Stimulated activated CD8-positive, alpha-beta memory T cell treated with anti-CD3 and anti-CD28 coated beads, Interleukin-7, amount 100 ng/mL, for 24 hours (primary cell): ENCODE results near the gene CDC16.
A peak's percentile ranks its signal among the peaks of the same experiment; 100 is the strongest.
"Not testable (repeated sequence)": the region's sequence is repeated elsewhere in the genome, so short reads cannot be mapped to it uniquely, and the experiment has no call there.

Experiments
- DNase-seq: peaks from one replicate; pipeline ENCODE4 v3.0.0-alpha.2; 2020; ENCODE audit warnings: low read depth

Gene CDC16, protein sequence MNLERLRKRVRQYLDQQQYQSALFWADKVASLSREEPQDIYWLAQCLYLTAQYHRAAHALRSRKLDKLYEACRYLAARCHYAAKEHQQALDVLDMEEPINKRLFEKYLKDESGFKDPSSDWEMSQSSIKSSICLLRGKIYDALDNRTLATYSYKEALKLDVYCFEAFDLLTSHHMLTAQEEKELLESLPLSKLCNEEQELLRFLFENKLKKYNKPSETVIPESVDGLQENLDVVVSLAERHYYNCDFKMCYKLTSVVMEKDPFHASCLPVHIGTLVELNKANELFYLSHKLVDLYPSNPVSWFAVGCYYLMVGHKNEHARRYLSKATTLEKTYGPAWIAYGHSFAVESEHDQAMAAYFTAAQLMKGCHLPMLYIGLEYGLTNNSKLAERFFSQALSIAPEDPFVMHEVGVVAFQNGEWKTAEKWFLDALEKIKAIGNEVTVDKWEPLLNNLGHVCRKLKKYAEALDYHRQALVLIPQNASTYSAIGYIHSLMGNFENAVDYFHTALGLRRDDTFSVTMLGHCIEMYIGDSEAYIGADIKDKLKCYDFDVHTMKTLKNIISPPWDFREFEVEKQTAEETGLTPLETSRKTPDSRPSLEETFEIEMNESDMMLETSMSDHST

GRCh38 chr13:114234645-114235421 lies at the start of gene CDC16:
Gene CDC16, plus strand, starts transcription at chr13:114234897. Its CDS starts 188 bp downstream, at chr13:114235085.
- DNase-seq = peak; percentile 78

- no peak for DNase-seq
Observed at GRCh38 chr13:114185182-114185971, 49.3 kb upstream of the CDC16 start.

- DNase-seq = no peak
Observed at GRCh38 chr13:114194853-114195252, 39.8 kb upstream of the CDC16 start.

DNA sequence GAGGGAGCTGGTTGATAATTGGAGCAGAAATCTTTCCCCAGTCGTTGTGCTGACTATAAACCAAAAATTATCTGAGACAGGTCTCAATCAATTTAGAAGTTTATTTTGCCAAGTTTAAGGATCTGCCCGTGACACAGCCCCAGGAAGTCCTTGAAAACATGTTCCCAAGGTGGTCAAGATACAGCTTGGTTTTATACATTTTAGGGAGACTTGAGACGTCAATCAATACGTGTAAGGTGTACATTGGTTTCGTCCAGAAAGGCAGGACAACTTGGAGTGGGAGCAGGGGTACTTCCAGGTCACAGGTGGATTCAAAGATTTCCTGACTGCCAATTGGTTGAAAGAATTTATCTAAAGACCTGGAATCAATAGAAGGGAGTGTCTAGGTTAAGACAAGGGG lies 38.1 kb upstream of the CDC16 start:
- DNase-seq = no peak

GRCh38 chr13:114198556-114198955 lies 36.1 kb upstream of the CDC16 start:
- no peak for DNase-seq

DNA sequence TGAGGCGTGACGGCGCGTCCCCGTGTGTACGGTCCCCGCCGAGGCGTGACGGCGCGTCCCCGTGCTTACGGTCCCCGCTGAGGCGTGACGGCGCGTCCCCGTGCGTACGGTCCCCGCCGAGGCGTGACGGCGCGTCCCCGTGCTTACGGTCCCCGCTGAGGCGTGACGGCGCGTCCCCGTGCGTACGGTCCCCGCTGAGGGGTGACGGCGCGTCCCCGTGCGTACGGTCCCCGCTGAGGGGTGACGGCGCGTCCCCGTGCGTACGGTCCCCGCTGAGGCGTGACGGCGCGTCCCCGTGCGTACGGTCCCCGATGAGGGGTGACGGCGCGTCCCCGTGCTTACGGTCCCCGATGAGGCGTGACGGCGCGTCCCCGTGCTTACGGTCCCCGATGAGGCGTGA lies 35.2 kb upstream of the CDC16 start:
- DNase-seq = not testable (repeated sequence)

DNA sequence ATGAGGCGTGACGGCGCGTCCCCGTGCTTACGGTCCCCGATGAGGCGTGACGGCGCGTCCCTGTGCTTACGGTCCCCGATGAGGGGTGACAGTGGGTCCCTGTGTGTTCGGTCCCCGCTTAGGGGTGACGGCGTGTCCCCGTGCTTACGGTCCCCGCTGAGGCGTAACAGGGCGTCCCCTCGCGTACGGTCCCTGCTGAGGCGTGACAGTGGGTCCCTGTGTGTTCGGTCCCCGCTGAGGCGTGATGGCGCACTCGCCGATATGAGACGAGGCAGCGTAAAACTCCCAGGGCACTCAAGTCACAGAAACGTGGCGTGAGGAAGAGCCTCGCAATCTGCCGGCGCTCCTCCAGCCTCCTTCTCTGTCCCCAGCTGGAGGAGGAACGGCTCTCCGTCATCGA lies 34.7 kb upstream of the CDC16 start:
- DNase-seq = no peak

DNA sequence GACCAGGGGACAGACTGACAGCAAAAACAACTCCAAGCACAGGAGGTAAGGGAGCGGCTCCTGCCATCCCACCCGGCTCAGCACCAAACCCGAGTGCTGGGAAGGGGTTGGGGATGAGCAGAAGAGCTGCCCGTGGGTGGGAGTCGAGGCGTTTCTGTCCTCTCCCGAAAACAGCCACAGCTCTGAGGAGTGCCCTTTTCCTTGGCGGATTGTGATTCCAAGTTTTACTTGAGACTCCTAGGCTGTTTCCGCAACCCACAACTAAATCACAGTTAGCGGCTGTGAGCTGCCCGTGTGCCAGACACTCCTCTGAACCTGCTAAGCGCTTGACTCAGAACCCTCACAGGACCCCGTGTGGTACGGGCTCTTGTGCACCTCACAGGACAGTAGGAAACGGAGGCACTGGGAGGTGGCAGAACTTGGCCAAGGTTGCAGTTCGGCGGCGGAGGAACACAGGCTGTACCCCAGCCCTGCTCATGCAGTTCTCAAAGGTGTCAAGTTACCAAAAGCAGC lies 34.2 kb upstream of the CDC16 start:
- DNase-seq = no peak

DNA sequence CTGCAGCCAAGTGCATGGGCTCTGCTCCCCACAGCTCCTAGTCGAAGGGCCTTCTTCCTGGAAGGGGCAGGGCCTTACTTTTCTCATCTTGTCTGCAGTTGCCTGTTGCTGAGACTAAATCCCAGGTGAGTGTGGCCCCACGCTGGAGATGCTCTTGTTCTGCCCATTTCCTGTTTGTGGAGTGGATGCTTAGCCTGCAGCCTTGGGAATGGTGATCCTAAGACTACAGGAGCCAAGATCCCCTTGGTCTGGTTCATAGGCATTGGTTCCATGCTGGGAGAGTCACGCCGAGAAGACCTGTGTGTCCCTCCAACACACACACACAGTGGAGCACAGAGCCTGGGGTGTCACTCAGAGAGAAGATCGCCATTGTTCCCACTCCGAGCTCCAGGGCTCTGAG lies 32.1 kb upstream of the CDC16 start:
- DNase-seq = no peak

- no peak for DNase-seq
Observed at GRCh38 chr13:114203536-114203935, 31.2 kb upstream of the CDC16 start.

- no peak for DNase-seq
Observed at GRCh38 chr13:114204894-114205293, 29.8 kb upstream of the CDC16 start.

DNA sequence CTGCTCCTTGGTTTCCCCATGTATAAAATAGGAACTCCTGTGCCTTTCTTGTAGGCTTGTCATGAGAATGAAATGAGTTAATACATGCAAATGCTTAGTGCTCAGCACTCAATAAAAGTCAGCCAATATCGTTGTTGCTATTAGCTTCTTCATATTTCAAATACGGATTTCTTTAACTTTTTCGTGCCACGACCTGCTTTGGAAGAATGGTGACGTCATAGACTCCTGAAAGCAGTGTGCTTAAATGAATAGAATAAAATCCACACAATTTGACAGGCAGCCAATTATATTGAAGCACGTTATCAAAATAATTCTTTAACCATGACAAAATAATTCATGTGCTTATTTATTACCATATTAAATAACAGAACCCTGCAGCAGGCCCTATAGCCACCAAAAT lies 26.6 kb upstream of the CDC16 start:
- no peak for DNase-seq

DNA sequence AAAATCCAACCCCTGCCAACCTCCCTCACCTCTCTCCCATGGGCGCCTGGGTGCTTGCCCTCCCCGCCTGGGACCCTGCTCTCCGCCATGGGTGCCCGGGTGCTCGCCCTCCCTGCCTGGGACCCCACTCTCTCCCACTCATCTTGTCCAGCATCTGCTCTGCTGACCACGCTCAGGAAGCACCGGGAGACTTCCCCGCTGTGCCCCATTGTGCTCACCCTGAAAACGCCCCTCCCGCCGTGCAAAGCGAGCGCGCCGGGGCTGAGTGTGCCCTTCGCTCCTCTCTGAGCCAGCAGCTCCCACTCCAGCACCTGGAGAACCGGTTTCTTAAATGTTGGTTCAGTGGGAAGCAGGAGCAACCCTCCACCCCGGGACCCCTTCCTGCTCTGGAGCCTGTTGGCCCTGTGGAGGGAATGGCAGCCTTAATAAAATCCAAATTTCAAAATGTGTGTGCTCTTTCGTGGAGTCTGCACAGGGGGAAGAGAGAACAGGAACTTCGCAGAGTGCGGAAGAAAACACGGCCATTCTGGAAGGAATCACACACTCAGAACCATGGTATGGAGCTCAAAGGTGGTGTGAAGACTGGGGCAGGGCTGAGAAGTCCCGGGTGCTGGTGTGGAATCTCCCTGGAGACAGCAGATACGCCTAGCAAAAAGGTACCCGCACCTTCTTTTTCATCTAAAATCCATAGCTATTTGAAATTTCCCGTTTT lies 23.1 kb upstream of the CDC16 start:
- DNase-seq = no peak

DNA sequence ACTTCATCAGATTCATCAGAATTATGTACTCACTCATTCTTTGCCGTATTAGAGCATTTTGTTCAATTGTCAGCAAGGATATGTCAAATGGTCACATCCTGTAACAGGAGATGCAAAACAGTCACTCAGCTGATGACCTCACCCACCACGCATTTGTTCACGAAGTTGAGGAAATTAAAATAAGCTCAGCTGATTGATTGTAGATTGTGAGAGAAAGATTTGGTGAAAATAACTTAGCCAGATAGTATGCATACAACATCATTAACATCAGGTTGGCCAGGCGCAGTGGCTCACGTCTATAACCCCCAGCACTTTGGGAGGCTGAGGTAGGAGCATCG lies 22.6 kb upstream of the CDC16 start:
- no peak for DNase-seq

- no peak for DNase-seq
Observed at GRCh38 chr13:114213980-114214379, 20.7 kb upstream of the CDC16 start.

DNA sequence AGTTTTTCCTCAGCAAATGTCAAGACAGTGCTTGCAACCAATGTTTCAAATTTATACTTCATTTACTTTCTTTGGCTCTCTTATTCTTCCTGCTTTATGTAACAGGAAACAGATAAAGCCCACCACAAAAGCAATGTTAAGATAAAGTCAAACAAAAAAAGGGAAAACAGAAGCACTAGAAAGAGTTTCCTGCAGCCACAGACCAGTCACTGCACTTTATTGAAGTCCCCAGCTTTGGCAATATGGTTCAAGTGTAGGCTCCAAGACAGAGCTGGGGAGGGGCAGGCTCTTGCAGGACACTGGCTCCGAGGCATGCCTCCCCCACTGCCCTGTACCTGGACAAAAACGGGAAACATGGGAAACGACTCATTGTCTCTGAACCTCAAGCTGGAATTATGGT lies 15.3 kb upstream of the CDC16 start:
- no peak for DNase-seq

DNA sequence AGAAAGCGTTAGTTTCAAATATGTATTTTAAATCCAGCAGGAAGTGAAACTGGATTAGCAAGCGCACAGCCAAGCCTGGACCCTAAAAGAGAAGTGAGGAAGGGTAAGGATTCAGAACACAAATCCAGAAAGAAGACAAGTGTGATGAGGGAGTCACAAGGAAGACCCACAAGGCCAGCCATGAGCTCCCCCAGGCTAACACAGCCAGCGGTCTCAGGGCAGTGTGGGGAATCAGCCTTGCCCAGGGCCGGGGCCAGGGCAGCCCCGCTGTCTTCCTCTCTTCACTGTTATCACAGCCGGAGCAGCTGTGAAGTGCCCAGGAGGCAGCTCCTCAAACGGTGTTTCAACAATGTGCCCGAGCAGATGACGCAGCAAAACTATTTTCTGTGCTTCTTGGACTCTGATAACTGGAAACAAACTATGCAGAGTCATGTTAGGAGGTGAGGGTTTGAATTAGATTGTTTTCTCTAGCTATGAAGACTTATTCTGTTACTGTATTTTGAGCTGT lies 12.2 kb upstream of the CDC16 start:
- DNase-seq = no peak

DNA sequence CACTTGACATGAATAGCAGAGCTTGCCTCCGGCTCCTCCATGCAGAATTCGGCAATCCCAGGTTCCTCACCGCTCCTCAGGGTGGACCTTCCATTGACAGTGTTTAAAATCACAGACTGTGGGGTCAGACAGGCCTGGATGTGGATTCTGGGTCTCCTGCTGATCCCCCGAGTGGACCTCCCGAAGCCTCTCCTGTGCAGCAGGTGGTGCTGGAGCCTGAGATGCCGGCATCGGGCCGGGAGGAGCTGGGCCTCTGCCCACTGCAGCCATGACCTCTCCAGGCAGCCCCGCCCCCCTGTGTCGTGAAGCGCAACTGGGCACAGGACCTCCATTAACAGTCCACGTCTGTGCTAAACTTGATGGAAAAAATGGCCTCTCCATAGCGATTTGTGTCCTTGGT lies 10.5 kb upstream of the CDC16 start:
- no peak for DNase-seq

DNA sequence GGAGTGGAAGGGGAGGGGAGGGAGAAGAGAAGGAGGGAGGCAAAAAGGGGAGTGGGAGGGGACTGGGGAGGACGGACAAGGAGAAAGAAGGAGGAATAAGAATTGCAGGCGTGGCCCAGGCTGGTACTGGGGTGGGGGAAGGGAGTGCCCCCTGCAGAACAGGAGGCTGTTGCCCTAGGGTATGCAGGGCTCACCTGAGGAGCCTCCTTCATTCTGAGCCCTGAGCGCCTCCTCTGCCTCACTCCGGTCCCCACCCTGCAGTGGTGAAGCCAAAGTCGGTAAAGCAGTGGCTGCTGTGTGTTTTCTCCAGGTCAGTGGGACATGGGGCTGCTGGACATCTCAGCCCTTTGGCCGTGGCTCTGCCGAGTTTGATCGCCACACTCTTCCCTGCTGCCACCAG lies 9.1 kb upstream of the CDC16 start:
- DNase-seq = no peak

- DNase-seq = no peak
Observed at GRCh38 chr13:114226088-114226487, 8.6 kb upstream of the CDC16 start.

DNA sequence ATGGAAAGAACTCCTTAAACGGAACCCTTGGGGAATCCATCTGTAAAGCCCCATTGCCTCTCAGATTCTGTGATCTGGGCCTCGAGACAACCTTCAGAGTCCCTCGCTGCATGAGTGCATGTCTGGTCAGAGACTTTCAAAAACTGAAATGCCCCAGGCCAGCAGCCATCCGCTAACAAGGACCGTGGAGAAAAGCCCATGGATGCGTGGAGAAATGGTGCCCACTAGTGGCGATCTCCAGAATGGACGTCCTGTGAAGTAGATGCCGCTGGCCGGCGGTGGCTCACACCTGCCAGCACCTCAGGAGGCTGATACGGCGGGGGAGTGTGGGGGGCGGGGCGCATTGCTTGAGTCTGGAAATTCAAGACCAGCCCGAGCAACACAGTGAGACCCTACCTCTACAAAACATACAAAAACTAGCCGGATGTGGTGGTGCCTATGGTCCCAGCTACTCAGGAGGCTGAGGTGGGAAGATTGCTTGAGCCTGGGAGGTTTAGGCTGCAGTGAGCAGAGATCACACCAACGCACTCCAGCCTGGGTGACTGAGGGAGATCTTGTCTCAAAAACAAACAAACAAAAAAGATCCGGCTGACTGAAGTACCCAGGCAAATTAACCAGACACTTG lies 7.9 kb upstream of the CDC16 start:
- peak; percentile 82 for DNase-seq
